Measurements from ENCODE around the gene GADD45A. TPM values are rescaled to one million over a fixed set of nuclear protein-coding genes. Genes with fewer than 3 reads are reported as not detected.

Gene GADD45A
- total RNA-seq, 1 experiment from 2014 or later: 34.5 TPM

- TF ChIP-seq ZNF512 (CRISPR knock-in tag; IDR thresholded peaks at IDR 0.05; ENCODE audit: borderline replicate concordance): no peak
These were observed 5.4 kb downstream of the GADD45A start (continued) for GRCh38 chr1:67690411-67690810.

- Mint-ChIP-seq H3K36me3 (peaks cover 13% of the 10 kb centered on the region), H3K27me3 (ENCODE audit: low read depth) (no peaks in the 10 kb centered on the region), H3K9me3 (peaks cover 4% of the 10 kb centered on the region; the same call in 1 of the 2 replicates), H3K4me3 (no peak overlapping the region), H3K27ac (no peak overlapping the region), H3K4me1 (peaks cover 14% of the 10 kb centered on the region)
- ChIA-PET CTCF (interaction anchor here (0.6 to 1.0 kb wide), 2 partner anchors 9 to 130 kb away, joined by 3 to 7 read pairs; no protein-coding TSS in a partner anchor), POLR2A (no interaction called here)
- ATAC-seq: no peak
- no peak for TF ChIP-seq CTCF (IDR thresholded peaks at IDR 0.05)
- no peak for TF ChIP-seq ZNF425 (CRISPR knock-in tag; conservative IDR thresholded peaks at IDR 0.05)
- TF ChIP-seq GTF2I (CRISPR knock-in tag; conservative IDR thresholded peaks at IDR 0.05): no peak
- TF ChIP-seq ATF1 (CRISPR knock-in tag; IDR thresholded peaks at IDR 0.05): no peak
- TF ChIP-seq AFF4 (CRISPR knock-in tag; IDR thresholded peaks at IDR 0.05; ENCODE audit: borderline replicate concordance): no peak
- no peak for TF ChIP-seq OVOL2 (CRISPR knock-in tag; IDR thresholded peaks at IDR 0.05; ENCODE audit: borderline replicate concordance)
- DNase-seq (ENCODE audit: low spot score): no peak
These were observed 6.7 kb downstream of the GADD45A start for GRCh38 chr1:67691712-67692111.

- ChIA-PET CTCF (no interaction called here), POLR2A (no interaction called here)
- TF ChIP-seq TEAD4 (CRISPR knock-in tag; IDR thresholded peaks at IDR 0.05) (no peak), ZNF219 (CRISPR knock-in tag; IDR thresholded peaks at IDR 0.05; ENCODE audit: borderline replicate concordance) (no peak)
- no peak for ATAC-seq
- DNase-seq (ENCODE audit: low spot score): no peak
- no peaks in the 10 kb centered on the region for H3K36me3 Mint-ChIP-seq
- H3K27ac Mint-ChIP-seq: no peak overlapping the region
- H3K9me3 Mint-ChIP-seq: peaks cover 4% of the 10 kb centered on the region; the same call in 1 of the 2 replicates
- no peak overlapping the region for H3K4me3 Mint-ChIP-seq
- no peaks in the 10 kb centered on the region for H3K27me3 Mint-ChIP-seq (ENCODE audit: low read depth)
- H3K4me1 Mint-ChIP-seq: peaks cover 12% of the 10 kb centered on the region
These were observed 11.0 kb downstream of the GADD45A start for GRCh38 chr1:67695963-67696362.

- Mint-ChIP-seq H3K27ac (no peak overlapping the region), H3K4me1 (peaks cover 18% of the 10 kb centered on the region), H3K4me3 (no peak overlapping the region), H3K27me3 (ENCODE audit: low read depth) (no peaks in the 10 kb centered on the region), H3K9me3 (peaks cover 4% of the 10 kb centered on the region; the same call in 1 of the 2 replicates), H3K36me3 (no peaks in the 10 kb centered on the region)
- CTCF ChIA-PET: no interaction called here
- DNase-seq (ENCODE audit: low spot score) (no peak), ATAC-seq (no peak)
- TF ChIP-seq E2F4 (CRISPR knock-in tag; IDR thresholded peaks at IDR 0.05; ENCODE audit: borderline replicate concordance, low read depth): no peak
- TF ChIP-seq TEAD1 (CRISPR knock-in tag; IDR thresholded peaks at IDR 0.05): no peak
- no peak for TF ChIP-seq ERG (CRISPR knock-in tag; IDR thresholded peaks at IDR 0.05)
- TF ChIP-seq ELF4 (CRISPR knock-in tag; IDR thresholded peaks at IDR 0.05; ENCODE audit: low read depth): no peak
- POLR2A ChIA-PET: no interaction called here
These were observed 11.7 kb downstream of the GADD45A start for GRCh38 chr1:67696708-67697107.

Measured in WTC11 (cell line).